ENCODE measurements around the gene HNRNPH3.
A peak's percentile ranks its signal among the peaks of the same experiment; 100 is the strongest.

- no peak for TF ChIP-seq RNF2 (IDR thresholded peaks at IDR 0.05; ENCODE audit: borderline replicate concordance, low read depth)
- TF ChIP-seq CTCF (IDR thresholded peaks at IDR 0.05): no peak
- no peak for TF ChIP-seq POLR2A (IDR thresholded peaks at IDR 0.05; ENCODE audit: low read length)
- TF ChIP-seq POLR2AphosphoS2 (conservative IDR thresholded peaks at IDR 0.05; ENCODE audit: low read length): no peak
- TF ChIP-seq MAZ (IDR thresholded peaks at IDR 0.05; ENCODE audit: borderline replicate concordance, low read depth, low read length): no peak
- peak; percentile 82 for TF ChIP-seq NPAS2 (CRISPR knock-in tag; IDR thresholded peaks at IDR 0.05; ENCODE audit: borderline replicate concordance)
- no peak for TF ChIP-seq ELK1 (IDR thresholded peaks at IDR 0.05; ENCODE audit: low read depth, low read length)
- TF ChIP-seq FOXS1 (CRISPR knock-in tag; IDR thresholded peaks at IDR 0.05): no peak
- no peak for TF ChIP-seq BHLHE40 (IDR thresholded peaks at IDR 0.05; ENCODE audit: low read depth, low read length)
- TF ChIP-seq, protein P1, sequence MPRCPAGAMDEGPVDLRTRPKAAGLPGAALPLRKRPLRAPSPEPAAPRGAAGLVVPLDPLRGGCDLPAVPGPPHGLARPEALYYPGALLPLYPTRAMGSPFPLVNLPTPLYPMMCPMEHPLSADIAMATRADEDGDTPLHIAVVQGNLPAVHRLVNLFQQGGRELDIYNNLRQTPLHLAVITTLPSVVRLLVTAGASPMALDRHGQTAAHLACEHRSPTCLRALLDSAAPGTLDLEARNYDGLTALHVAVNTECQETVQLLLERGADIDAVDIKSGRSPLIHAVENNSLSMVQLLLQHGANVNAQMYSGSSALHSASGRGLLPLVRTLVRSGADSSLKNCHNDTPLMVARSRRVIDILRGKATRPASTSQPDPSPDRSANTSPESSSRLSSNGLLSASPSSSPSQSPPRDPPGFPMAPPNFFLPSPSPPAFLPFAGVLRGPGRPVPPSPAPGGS (IDR thresholded peaks at IDR 0.05): 0 out of 3 replicates have a peak, but pooled peaks have one; percentile 20
- no peak for TF ChIP-seq EHMT2 (IDR thresholded peaks at IDR 0.05; ENCODE audit: low read depth)
- TF ChIP-seq SMC3 (IDR thresholded peaks at IDR 0.05): no peak
Observed at GRCh38 chr10:68327889-68328786, 3.7 kb upstream of the HNRNPH3 start.

Data from A549 (cell line).